H1 (cell line): Measurements from ENCODE around the gene TMEM163.

Experiments
- CTCF ChIP-seq, 3 experiments: IDR thresholded peaks; 1 replicate in 2 of 3; 2 replicates in 1 of 3; pipeline versions ENCODE4 v1.5.1 to v1.6.1; 2011; ENCODE audit warnings: low read length in 3 of 3, mild to moderate bottlenecking in 3 of 3, inconsistent platforms in 2 of 3, low read depth in 1 of 3, moderate library complexity in 1 of 3; ENCODE audit not compliant: insufficient read depth in 1 of 3; ENCODE audit errors: control extremely low read depth in 1 of 3
- EZH2 ChIP-seq: fragments of 200-600 bp; sonication (generic); IDR thresholded peaks from 2 replicates; pipeline ENCODE4 v1.7.1; 2012; ENCODE audit warnings: low read depth, mild to moderate bottlenecking, moderate library complexity, low read length, inconsistent platforms; ENCODE audit not compliant: severe bottlenecking
- JUN ChIP-seq: IDR thresholded peaks from 2 replicates; pipeline ENCODE4 v1.6.1; 2011; ENCODE audit warnings: low read depth, mild to moderate bottlenecking, improper control_type of control experiment, low read length
- NRF1 ChIP-seq: IDR thresholded peaks from 2 replicates; pipeline ENCODE4 v1.6.1; 2011; ENCODE audit warnings: mild to moderate bottlenecking, low read depth, low read length, improper control_type of control experiment
- POLR2A ChIP-seq, 2 experiments: IDR thresholded peaks; 1 replicate in 1 of 2; 2 replicates in 1 of 2; pipeline ENCODE4 v1.6.1; 2011; ENCODE audit warnings: low read depth in 2 of 2, low read length in 2 of 2, mild to moderate bottlenecking in 2 of 2; ENCODE audit errors: control extremely low read depth in 1 of 2

- TF ChIP-seq CTCF (IDR thresholded peaks at IDR 0.05; ENCODE audit: control extremely low read depth in 1 of 3, insufficient read depth in 1 of 3, low read depth in 1 of 3, low read length in 3 of 3), result no peak
- no peak for TF ChIP-seq POLR2A (IDR thresholded peaks at IDR 0.05; ENCODE audit: control extremely low read depth in 1 of 2, low read depth in 2 of 2, low read length in 2 of 2)
- no peak for TF ChIP-seq JUN
- no peak for TF ChIP-seq NRF1
- no peak for TF ChIP-seq EZH2
Observed at GRCh38 chr2:134669731-134670669, 48.8 kb downstream of the TMEM163 start.
